HG02623 (cell line): ENCODE measurements around the gene CLDN3.

Source experiments
- ATAC-seq: cut with Tn5 transposase; IDR thresholded peaks from one replicate; pipeline ENCODE4 v1.9.1; 2021; ENCODE audit warnings: moderate library complexity; ENCODE audit not compliant: unreplicated experiment

Gene CLDN3

DNA sequence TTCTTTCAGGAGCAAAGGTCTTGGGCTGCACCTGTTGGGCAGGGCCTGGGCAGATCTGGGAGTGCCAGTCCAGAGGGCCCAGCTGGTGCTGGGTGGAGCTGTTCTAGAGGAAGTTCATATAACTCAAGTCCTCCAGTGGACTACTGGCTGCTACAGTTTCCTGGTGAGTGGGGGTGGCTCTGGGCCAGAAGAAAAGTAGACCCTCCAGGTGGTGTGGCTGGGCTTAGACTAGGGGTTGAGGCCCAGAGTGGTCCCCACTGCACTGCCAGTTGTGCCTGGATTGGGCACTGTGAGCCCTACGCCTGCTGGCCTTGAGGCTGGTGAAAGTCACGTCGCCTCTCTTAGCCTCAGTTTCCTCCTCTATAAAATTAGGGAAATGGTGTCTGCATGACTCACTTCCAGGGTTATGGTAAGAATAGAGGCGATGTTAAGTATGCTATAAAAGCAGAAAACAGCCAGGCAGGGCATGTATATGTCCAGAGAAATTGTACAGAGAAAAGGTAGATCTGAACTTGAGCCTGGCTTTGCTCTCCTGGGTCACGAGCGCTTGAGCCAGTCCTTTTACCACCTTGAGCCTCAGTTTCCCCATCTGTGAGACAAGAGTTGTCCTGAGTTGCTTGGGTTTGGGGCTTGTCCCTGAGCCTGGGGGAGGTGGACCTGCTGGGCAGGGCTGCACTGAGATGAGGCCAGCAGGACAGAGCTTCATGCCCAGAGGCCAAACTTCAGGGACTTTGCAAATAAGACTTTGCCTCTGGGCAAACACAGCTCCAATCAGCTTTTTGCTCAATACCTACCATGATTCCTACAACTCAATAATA, 3.8 kb upstream of the CLDN3 start:
- no peak for ATAC-seq

DNA sequence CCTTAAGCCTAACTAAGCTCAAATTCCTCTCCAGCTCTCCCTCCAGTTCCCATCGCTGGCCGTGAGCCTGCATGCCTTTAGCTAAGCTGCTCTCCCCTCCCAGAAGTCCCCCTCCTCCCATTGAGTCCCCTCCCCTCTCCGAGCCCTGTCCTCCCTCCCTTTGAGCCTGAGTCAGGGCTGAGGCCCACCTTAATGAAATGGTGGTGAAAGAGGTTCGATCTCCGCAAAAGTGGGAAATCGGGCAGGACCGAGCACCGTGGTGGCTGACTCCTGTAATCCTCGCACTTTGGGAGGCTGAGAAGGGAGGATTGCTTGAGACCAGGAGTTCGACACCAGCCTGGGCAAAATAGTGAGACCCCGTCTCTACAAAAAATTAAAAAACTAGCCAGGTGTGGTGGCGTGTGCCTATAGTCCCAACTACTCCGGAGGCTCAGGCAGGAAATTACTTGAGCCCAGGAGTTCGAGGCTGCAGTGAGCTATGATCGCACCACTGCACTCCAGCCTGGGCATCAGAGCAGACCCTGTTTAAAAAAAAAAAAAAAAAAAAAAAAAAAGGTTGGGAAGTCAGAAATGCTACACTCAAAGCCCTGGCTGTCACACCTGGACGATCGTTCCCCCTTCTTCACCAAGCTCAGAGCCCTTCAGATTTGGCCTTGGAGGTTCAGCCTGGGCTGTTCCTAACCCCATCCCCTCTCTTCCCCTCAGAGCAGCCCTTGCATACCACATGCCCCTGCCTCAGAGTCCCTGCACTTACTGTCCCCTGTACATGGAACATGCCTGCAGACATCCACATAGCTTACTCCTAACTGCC, 995 bp upstream of the CLDN3 start:
- ATAC-seq = no peak

DNA sequence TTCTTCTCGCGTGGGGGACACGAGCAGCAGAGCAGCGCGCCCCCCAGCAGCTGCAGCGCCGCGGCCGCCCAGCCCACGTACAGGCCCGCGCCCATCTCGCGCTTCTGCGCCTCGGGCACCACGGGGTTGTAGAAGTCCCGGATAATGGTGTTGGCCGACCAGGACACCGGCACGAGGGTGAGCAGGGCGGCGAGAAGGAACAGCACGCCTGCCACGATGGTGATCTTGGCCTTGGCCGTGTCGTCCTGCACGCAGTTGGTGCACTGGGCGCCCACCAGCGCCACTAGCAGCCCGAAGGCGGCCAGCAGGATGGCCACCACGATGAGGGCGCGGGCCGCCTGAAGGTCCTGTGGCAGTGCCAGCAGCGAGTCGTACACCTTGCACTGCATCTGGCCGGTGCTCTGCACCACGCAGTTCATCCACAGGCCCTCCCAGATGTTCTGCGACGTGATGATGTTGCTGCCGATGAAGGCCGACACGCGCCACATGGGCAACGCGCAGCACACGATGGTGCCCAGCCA, 529 bp downstream of the CLDN3 start:
- ATAC-seq = no peak

DNA sequence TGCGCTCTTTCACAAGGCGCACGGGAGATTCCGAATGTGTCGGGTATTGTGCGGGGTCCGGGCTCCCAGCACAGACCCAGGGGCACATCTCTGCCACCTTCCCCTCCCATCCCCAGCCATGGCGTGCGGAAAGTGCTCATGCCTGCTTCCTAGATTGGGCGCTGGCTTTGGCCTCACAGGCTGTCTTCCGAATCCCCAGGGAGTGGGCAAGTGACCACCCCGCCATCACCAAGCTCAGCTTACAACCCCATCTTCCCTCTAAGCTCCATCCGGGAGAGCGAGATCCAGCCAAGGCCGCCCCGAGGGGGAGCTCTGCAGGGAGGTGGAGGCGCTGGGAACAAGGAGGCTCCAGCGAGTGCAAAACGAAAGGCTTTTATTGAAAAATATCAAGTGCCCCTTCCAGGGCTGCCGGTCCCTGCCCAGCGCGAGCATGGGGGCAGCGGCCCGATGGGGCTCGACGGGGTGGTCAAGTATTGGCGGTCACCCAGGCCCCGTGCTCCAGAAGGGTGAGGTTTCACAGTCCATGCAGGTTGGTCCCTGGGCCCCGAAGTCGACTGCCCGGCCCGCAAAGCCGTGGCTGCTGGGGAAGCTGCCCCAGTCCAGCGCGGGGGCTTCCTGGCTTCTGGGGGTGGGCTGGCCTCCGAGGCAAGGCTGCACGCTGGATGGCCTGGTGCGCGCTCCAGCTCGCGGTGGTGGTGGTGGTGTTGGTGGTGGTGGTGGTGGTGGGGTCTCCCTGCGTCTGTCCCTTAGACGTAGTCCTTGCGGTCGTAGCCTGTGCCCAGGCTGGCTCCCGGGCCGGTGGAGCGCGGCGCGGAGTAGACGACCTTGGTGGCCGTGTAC, 1.2 kb downstream of the CLDN3 start:
- ATAC-seq = no peak

GRCh38 chr7:73766556-73767229, 3.4 kb downstream of the CLDN3 start:
- ATAC-seq = no peak

DNA sequence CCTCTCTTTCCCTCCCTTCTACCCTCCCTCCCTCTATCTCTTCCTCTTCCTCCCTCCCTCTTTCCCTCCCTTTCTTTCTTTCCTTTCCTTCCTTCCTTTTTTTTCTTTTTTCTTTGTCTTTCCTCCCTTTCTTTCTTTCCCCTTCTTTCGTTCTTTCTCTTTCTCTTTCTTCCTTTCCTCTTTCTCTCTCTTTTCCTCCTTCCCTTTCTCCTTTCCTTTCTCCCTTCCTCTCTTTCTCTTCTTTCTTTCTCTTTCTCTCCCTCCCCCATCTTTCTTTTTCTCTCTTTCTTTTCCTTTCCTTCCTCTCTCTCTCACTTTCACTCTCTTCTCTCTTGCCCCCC, 7.4 kb downstream of the CLDN3 start:
- ATAC-seq = no peak

- ATAC-seq = no peak
Measured at GRCh38 chr7:73761854-73762658, 8.0 kb downstream of the CLDN3 start.

- no peak for ATAC-seq
Measured at GRCh38 chr7:73758581-73759138, 11.4 kb downstream of the CLDN3 start.

DNA sequence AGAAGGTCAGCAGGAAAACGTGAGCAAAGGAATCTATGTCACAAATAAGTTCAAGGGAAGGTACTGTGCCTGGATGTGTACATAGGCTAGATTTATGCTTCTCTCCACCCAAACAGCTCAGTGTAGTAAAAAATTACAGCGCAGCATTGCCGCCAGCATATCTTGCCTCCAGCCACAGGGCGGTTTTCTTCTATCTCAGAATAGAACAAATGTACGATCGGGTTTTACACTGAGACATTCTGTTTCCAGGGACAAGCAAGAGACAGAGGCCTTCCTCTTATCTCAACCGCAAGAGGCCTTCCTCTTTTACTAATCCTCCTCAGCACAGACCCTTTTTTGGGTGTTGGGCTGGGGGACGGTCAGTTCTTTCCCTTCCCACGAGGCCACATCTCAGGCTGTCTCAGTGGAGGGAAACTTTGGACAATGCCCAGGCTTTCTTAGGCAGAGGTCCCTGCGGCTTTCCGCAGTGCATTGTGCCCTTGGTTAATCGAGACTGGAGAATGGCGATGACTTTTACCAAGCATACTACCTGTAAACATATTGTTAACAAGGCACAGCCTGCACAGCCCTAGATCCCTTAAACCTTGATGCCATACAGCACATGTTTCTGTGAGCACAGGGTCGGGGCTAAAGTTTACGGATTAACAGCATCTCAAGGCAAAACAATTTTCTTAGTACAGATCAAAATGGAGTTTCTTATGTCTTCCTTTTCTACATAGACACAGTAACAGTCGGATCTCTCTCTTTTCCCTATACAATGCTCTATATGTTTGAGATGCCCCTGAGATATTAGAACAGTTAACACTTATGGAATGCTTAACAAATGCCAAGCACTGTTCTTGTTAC, 19.9 kb downstream of the CLDN3 start:
- no peak for ATAC-seq

- no peak for ATAC-seq
Measured at GRCh38 chr7:73746378-73746777, 23.7 kb downstream of the CLDN3 start.

GRCh38 chr7:73742753-73743641, 27.1 kb downstream of the CLDN3 start:
- no peak for ATAC-seq

- ATAC-seq = no peak
Measured at GRCh38 chr7:73742338-73742752, 27.7 kb downstream of the CLDN3 start.

GRCh38 chr7:73741600-73741999, 28.5 kb downstream of the CLDN3 start:
- no peak for ATAC-seq

GRCh38 chr7:73740771-73741170, 29.3 kb downstream of the CLDN3 start:
- ATAC-seq = no peak

- no peak for ATAC-seq
Measured at GRCh38 chr7:73740212-73740611, 29.9 kb downstream of the CLDN3 start.

DNA sequence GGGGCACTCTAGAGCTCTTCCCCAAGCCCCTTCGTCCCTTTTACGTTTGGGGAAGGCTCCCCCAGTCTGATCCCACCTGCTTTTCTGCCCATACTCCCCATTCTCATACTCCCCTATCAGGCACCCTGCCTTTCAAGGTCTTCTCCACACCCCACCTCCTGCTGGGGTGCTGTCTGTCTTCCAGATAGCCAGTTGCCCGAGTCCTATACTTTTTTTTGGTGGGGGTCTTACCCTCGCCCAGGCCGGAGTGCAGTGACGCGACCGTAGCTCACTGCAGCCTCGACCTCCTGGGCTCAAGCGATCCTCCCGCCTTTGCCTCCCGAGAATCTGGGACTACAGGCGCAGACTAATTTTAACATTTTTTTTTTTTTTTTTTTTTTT, 30.7 kb downstream of the CLDN3 start:
- ATAC-seq = no peak

DNA sequence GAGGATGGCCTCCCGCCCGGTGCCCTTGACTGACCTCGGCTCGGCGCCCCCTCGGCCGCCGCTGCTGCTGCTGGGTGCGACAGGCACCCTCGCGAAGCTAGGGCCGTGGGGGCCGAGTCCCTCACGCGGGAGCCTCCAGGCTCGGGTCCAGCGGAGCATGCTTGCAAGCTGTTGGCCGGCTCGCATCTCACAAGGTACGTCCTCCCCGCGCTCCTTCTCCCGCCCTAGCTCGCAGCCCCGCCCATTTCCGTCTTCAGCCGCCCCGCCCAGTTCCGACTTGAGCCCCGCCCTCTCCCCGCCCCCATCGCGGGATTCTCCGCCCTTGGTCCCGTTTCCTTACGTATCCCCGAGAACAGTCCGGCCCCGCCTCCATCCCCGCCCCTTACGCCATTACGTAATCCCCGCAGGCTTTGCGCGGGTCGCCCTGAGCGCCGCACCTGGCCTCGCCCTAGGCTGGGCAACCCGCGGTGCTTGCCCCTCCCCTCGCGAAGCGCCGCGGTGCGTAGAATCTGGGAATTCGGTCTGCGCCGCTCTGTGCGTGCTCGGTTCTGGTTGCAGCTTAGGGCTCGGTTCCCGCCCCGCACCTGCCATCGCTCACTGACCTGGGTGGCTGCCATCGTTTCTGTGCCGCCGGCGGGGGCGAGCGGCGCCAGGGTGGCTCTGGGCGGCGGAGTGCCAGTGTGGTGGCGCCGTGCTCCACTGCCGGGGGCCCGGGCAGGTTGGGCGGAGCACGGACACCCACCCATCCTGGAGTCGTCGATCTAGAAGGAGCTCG, 31.3 kb downstream of the CLDN3 start, which contains the start of gene ABHD11:
Gene ABHD11, minus strand, starts transcription at position 191 of the 775 bp plus-strand sequence. Its CDS starts 32 bp downstream, at position 159.
- peak; percentile 87 for ATAC-seq
